ENCODE data around the gene CIAO3. TPM values are rescaled to one million over a fixed set of nuclear protein-coding genes. Genes with fewer than 3 reads are reported as not detected.
A peak's percentile ranks its signal among the peaks of the same experiment; 100 is the strongest.

Gene CIAO3
- polyA plus RNA-seq, 1 donor (not counting 4 experiments of a cell fraction or from before 2014, with no cell fraction given), result 24.9 TPM

DNA sequence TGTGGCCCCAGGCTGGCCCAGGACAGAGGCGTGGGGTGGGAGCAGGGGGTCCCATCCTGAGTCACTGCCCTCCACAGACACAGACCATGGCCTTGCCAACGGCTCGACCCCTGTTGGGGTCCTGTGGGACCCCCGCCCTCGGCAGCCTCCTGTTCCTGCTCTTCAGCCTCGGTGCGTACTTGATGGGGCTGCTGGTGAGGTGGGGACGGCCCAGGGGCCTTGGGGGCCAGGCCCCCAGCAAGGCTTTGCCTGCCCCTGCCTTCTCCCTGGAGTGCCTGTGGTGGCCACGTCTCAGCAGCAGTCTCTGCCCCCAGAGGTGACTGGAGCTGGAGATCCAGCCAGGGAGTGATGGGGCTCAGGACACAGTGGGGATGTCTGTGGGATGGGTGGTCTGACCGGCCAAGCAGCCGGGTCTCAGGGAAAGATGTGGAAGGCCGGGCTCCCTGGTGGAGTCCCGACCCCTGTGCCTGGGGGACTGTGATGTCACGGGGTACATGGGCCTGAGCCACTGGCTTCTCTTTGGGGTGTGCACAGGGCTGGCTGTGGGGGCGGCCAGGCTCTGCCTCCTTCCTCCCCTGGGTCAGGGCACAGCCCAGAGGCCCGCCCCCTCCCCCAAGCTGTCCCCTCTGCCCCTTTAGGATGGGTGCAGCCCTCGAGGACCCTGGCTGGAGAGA is 21.9 kb upstream of the CIAO3 start:
- H2AFZ ChIP-seq (ENCODE audit: control insufficient read depth, low read length), result no peak overlapping the region
- no peak overlapping the region for H3K4me3 ChIP-seq (ENCODE audit: control insufficient read depth in 2 of 3, extremely low read depth in 1 of 3, insufficient read depth in 2 of 3, low read depth in 1 of 3, low read length in 3 of 3)
- no peaks in the 10 kb centered on the region for H3K9me3 ChIP-seq (ENCODE audit: control insufficient read depth, low read depth, low read length)
- peaks cover 30% of the 10 kb centered on the region for H3K4me1 ChIP-seq (ENCODE audit: control insufficient read depth, extremely low read depth, insufficient read depth, low read length)
- no peaks in the 10 kb centered on the region for H3K79me2 ChIP-seq (ENCODE audit: control insufficient read depth, insufficient read depth, low read length)
- H3K27ac ChIP-seq (ENCODE audit: control insufficient read depth, insufficient read depth, low read length), result no peak overlapping the region
- dilution Hi-C loops (cut with MboI; ENCODE audit: extremely low pct_ligation_motif_present, low sequenced_read_pairs), result no loop called here
- TF ChIP-seq, protein P1, sequence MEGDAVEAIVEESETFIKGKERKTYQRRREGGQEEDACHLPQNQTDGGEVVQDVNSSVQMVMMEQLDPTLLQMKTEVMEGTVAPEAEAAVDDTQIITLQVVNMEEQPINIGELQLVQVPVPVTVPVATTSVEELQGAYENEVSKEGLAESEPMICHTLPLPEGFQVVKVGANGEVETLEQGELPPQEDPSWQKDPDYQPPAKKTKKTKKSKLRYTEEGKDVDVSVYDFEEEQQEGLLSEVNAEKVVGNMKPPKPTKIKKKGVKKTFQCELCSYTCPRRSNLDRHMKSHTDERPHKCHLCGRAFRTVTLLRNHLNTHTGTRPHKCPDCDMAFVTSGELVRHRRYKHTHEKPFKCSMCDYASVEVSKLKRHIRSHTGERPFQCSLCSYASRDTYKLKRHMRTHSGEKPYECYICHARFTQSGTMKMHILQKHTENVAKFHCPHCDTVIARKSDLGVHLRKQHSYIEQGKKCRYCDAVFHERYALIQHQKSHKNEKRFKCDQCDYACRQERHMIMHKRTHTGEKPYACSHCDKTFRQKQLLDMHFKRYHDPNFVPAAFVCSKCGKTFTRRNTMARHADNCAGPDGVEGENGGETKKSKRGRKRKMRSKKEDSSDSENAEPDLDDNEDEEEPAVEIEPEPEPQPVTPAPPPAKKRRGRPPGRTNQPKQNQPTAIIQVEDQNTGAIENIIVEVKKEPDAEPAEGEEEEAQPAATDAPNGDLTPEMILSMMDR (optimal IDR thresholded peaks at IDR 0.05 in 1 of 3, IDR thresholded peaks at IDR 0.05 in 1 of 3, conservative IDR thresholded peaks at IDR 0.05 in 1 of 3; ENCODE audit: extremely low read depth in 1 of 3, insufficient read depth in 2 of 3, low read length in 3 of 3), result no peak
- no peak for TF ChIP-seq EZH2 (IDR thresholded peaks at IDR 0.05; ENCODE audit: low read length)
- H3K36me3 ChIP-seq (ENCODE audit: control insufficient read depth in 2 of 2, extremely low read depth in 1 of 2, insufficient read depth in 2 of 2, low read length in 2 of 2), result no peaks in the 10 kb centered on the region
- no peaks in the 10 kb centered on the region for H4K20me1 ChIP-seq (ENCODE audit: control insufficient read depth, extremely low read depth, insufficient read depth, low read length)
- DNase-seq (ENCODE audit: low read depth, low spot score) (no peak), FAIRE-seq (no peak)
- no peaks in the 10 kb centered on the region for H3K9me1 ChIP-seq (ENCODE audit: control insufficient read depth, extremely low read depth, insufficient read depth, low read length)
- H3K27me3 ChIP-seq (ENCODE audit: control insufficient read depth, extremely low read depth, insufficient read depth, low read length), result peaks cover 3% of the 10 kb centered on the region
- no peak overlapping the region for H3K9ac ChIP-seq (ENCODE audit: control insufficient read depth, extremely low read depth, insufficient read depth, low read length)
- no peak overlapping the region for H3K4me2 ChIP-seq (ENCODE audit: control insufficient read depth, extremely low read depth, insufficient read depth, low read depth, low read length)

DNA sequence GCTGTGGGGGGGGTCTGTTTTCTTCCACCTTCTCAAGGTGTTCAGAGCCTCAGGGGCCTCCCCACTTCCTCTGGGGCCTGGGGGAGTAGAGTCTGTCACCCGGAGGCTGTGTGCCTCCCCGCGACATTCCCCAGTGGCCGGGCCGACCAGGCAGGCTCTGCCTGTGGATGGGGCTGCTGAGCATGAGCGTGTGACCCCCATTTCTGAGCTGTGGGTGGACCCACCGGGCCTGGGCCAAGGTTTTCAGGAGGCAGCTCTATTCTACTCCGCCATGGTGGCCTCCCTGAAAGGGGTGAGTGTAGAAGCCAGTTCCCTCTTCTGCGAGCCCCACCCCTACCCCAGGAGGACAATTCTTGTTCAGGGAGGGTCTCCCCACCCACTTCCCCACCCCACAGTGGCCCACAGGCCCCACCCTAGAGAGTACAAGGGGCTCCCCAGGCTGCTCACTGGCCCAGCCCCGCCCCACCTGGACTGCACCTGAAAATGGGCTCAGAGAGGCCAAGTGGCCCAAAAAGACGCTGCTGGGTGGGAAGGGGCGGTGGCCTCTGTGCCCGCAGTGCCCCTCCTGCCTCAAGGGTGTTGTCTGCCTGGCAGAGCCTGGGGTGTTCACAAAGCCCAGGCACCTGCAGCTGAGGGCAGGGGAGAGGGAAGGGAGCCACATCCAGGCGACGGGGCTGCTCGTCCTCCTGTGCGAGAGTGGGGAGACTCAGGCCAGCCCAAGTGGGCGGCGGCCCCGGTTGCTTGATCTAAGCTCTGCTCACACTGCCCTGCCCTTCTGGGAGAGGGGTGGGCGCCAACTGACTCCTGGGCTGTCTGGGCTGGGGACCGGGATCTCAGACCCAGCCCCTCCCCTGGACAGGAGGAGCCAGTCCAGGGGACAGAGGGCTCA is 21.1 kb upstream of the CIAO3 start:
- no peak for FAIRE-seq

More for the DNA sequence above, 21.1 kb upstream of the CIAO3 start:
- Histone ChIP-seq H3K79me2 (ENCODE audit: control insufficient read depth, insufficient read depth, low read length) (no peaks in the 10 kb centered on the region), H3K9me1 (ENCODE audit: control insufficient read depth, extremely low read depth, insufficient read depth, low read length) (no peaks in the 10 kb centered on the region), H3K9me3 (ENCODE audit: control insufficient read depth, low read depth, low read length) (no peaks in the 10 kb centered on the region), H3K36me3 (ENCODE audit: control insufficient read depth in 2 of 2, extremely low read depth in 1 of 2, insufficient read depth in 2 of 2, low read length in 2 of 2) (no peaks in the 10 kb centered on the region), H3K4me2 (ENCODE audit: control insufficient read depth, extremely low read depth, insufficient read depth, low read depth, low read length) (no peak overlapping the region), H3K27me3 (ENCODE audit: control insufficient read depth, extremely low read depth, insufficient read depth, low read length) (peaks cover 3% of the 10 kb centered on the region), H3K4me3 (ENCODE audit: control insufficient read depth in 2 of 3, extremely low read depth in 1 of 3, insufficient read depth in 2 of 3, low read depth in 1 of 3, low read length in 3 of 3) (peak overlapping the region in 1 of 3 experiments; percentile 6), H4K20me1 (ENCODE audit: control insufficient read depth, extremely low read depth, insufficient read depth, low read length) (no peaks in the 10 kb centered on the region), H3K27ac (ENCODE audit: control insufficient read depth, insufficient read depth, low read length) (no peak overlapping the region), H3K9ac (ENCODE audit: control insufficient read depth, extremely low read depth, insufficient read depth, low read length) (peak overlapping the region; percentile 63), H3K4me1 (ENCODE audit: control insufficient read depth, extremely low read depth, insufficient read depth, low read length) (peaks cover 34% of the 10 kb centered on the region), H2AFZ (ENCODE audit: control insufficient read depth, low read length) (no peak overlapping the region)
- no peak for TF ChIP-seq EZH2 (IDR thresholded peaks at IDR 0.05; ENCODE audit: low read length)
- TF ChIP-seq, protein P1 (optimal IDR thresholded peaks at IDR 0.05 in 1 of 3, IDR thresholded peaks at IDR 0.05 in 1 of 3, conservative IDR thresholded peaks at IDR 0.05 in 1 of 3; ENCODE audit: extremely low read depth in 1 of 3, insufficient read depth in 2 of 3, low read length in 3 of 3), result peak in 1 of 3 experiments; percentile 9
- dilution Hi-C loops (cut with MboI; ENCODE audit: extremely low pct_ligation_motif_present, low sequenced_read_pairs), result no loop called here
- DNase-seq (ENCODE audit: low read depth, low spot score), result no peak
